Measurements from ENCODE around the gene CSMD2. TPM values are rescaled to one million over a fixed set of nuclear protein-coding genes. Genes with fewer than 3 reads are reported as not detected.

The CSMD2 gene
- total and polyA plus RNA-seq, 2 of the 8 experiments (the other 6 are each of a cell fraction or from before 2014, with no cell fraction given), result 7.0 to 14.7 TPM

GRCh38 chr1:33805988-33806387 is 359.0 kb downstream of the CSMD2 start (continued):
- TF ChIP-seq, protein P1, sequence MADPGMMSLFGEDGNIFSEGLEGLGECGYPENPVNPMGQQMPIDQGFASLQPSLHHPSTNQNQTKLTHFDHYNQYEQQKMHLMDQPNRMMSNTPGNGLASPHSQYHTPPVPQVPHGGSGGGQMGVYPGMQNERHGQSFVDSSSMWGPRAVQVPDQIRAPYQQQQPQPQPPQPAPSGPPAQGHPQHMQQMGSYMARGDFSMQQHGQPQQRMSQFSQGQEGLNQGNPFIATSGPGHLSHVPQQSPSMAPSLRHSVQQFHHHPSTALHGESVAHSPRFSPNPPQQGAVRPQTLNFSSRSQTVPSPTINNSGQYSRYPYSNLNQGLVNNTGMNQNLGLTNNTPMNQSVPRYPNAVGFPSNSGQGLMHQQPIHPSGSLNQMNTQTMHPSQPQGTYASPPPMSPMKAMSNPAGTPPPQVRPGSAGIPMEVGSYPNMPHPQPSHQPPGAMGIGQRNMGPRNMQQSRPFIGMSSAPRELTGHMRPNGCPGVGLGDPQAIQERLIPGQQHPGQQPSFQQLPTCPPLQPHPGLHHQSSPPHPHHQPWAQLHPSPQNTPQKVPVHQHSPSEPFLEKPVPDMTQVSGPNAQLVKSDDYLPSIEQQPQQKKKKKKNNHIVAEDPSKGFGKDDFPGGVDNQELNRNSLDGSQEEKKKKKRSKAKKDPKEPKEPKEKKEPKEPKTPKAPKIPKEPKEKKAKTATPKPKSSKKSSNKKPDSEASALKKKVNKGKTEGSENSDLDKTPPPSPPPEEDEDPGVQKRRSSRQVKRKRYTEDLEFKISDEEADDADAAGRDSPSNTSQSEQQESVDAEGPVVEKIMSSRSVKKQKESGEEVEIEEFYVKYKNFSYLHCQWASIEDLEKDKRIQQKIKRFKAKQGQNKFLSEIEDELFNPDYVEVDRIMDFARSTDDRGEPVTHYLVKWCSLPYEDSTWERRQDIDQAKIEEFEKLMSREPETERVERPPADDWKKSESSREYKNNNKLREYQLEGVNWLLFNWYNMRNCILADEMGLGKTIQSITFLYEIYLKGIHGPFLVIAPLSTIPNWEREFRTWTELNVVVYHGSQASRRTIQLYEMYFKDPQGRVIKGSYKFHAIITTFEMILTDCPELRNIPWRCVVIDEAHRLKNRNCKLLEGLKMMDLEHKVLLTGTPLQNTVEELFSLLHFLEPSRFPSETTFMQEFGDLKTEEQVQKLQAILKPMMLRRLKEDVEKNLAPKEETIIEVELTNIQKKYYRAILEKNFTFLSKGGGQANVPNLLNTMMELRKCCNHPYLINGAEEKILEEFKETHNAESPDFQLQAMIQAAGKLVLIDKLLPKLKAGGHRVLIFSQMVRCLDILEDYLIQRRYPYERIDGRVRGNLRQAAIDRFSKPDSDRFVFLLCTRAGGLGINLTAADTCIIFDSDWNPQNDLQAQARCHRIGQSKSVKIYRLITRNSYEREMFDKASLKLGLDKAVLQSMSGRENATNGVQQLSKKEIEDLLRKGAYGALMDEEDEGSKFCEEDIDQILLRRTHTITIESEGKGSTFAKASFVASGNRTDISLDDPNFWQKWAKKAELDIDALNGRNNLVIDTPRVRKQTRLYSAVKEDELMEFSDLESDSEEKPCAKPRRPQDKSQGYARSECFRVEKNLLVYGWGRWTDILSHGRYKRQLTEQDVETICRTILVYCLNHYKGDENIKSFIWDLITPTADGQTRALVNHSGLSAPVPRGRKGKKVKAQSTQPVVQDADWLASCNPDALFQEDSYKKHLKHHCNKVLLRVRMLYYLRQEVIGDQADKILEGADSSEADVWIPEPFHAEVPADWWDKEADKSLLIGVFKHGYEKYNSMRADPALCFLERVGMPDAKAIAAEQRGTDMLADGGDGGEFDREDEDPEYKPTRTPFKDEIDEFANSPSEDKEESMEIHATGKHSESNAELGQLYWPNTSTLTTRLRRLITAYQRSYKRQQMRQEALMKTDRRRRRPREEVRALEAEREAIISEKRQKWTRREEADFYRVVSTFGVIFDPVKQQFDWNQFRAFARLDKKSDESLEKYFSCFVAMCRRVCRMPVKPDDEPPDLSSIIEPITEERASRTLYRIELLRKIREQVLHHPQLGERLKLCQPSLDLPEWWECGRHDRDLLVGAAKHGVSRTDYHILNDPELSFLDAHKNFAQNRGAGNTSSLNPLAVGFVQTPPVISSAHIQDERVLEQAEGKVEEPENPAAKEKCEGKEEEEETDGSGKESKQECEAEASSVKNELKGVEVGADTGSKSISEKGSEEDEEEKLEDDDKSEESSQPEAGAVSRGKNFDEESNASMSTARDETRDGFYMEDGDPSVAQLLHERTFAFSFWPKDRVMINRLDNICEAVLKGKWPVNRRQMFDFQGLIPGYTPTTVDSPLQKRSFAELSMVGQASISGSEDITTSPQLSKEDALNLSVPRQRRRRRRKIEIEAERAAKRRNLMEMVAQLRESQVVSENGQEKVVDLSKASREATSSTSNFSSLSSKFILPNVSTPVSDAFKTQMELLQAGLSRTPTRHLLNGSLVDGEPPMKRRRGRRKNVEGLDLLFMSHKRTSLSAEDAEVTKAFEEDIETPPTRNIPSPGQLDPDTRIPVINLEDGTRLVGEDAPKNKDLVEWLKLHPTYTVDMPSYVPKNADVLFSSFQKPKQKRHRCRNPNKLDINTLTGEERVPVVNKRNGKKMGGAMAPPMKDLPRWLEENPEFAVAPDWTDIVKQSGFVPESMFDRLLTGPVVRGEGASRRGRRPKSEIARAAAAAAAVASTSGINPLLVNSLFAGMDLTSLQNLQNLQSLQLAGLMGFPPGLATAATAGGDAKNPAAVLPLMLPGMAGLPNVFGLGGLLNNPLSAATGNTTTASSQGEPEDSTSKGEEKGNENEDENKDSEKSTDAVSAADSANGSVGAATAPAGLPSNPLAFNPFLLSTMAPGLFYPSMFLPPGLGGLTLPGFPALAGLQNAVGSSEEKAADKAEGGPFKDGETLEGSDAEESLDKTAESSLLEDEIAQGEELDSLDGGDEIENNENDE (IDR thresholded peaks at IDR 0.05; ENCODE audit: insufficient replicate concordance, low read length), result no peak
- TF ChIP-seq POLR2AphosphoS5 (IDR thresholded peaks at IDR 0.05; ENCODE audit: low read depth, low read length) (no peak), SP1 (IDR thresholded peaks at IDR 0.05; ENCODE audit: low read depth, low read length) (no peak), SIRT6 (IDR thresholded peaks at IDR 0.05; ENCODE audit: low read length) (no peak), TBP (IDR thresholded peaks at IDR 0.05; ENCODE audit: low read depth, low read length) (no peak), GABPA (IDR thresholded peaks at IDR 0.05; ENCODE audit: borderline replicate concordance, insufficient read depth, low read length) (no peak)
